CD14-positive monocyte (primary cell): Measurements from ENCODE around the gene MICALL1. TPM values are rescaled to one million over a fixed set of nuclear protein-coding genes. Genes with fewer than 3 reads are reported as not detected.
"Not testable (repeated sequence)": the region's sequence is repeated elsewhere in the genome, so short reads cannot be mapped to it uniquely, and the experiment has no call there.

ENCODE experiments used
- DNase-seq, 3 donors: peaks; one replicate each; pipeline ENCODE4 v3.0.0-alpha.2; 2011 to 2022
- H2AFZ ChIP-seq: 2 replicates; pipeline ENCODE4 v1.6.0; 2012; ENCODE audit warnings: mild to moderate bottlenecking, low read depth, low read length, inconsistent platforms; ENCODE audit not compliant: insufficient read depth, poor library complexity, severe bottlenecking
- H3K27ac ChIP-seq, 2 donors: 1 replicate in 1 of 2; 2 replicates in 1 of 2; pipeline ENCODE4 v1.5.1; 2012 to 2013; ENCODE audit warnings: low read length in 2 of 2, control low read depth in 1 of 2, inconsistent platforms in 1 of 2, low read depth in 1 of 2, mild to moderate bottlenecking in 1 of 2
- H3K27me3 ChIP-seq, 2 donors: one replicate each; pipeline versions ENCODE4 v1.6.0 to v1.6.1; 2011 to 2013; ENCODE audit warnings: low read length in 2 of 2; ENCODE audit not compliant: control insufficient read depth in 2 of 2, insufficient read depth in 2 of 2
- H3K36me3 ChIP-seq, 2 donors: replicated peaks in 1 of 2; 1 replicate in 1 of 2; 2 replicates in 1 of 2; pipeline versions ENCODE4 v1.5.1 to v1.6.1; 2012 to 2013; ENCODE audit warnings: low read length in 2 of 2, control low read depth in 1 of 2, inconsistent platforms in 1 of 2, mild to moderate bottlenecking in 1 of 2; ENCODE audit not compliant: insufficient read depth in 2 of 2, control insufficient read depth in 1 of 2
- H3K4me1 ChIP-seq, 2 donors: 1 replicate in 1 of 2; 2 replicates in 1 of 2; pipeline versions ENCODE4 v1.5.1 to v1.6.1; 2012 to 2013; ENCODE audit warnings: low read length in 2 of 2, control low read depth in 1 of 2, inconsistent platforms in 1 of 2, mild to moderate bottlenecking in 1 of 2, moderate library complexity in 1 of 2; ENCODE audit not compliant: insufficient read depth in 2 of 2, control insufficient read depth in 1 of 2
- H3K4me2 ChIP-seq: replicated peaks from 2 replicates; pipeline ENCODE3; 2012; ENCODE audit warnings: low read length, moderate library complexity, mild to moderate bottlenecking; ENCODE audit not compliant: poor library complexity, severe bottlenecking; ENCODE audit errors: extremely low read depth
- H3K4me3 ChIP-seq, 3 experiments: fragments of 200-600 bp in 1 of 3; sonication (generic) in 1 of 3; replicated peaks in 1 of 3; 1 replicate in 2 of 3; 2 replicates in 1 of 3; pipeline ENCODE4 v1.5.1; 2011 to 2013; ENCODE audit warnings: low read length in 3 of 3, mild to moderate bottlenecking in 3 of 3, control low read depth in 2 of 3, low read depth in 2 of 3, inconsistent platforms in 1 of 3, moderate library complexity in 1 of 3
- H3K79me2 ChIP-seq: 2 replicates; pipeline ENCODE4 v1.6.0; 2012; ENCODE audit warnings: mild to moderate bottlenecking, control low read depth, inconsistent platforms, low read length, moderate library complexity; ENCODE audit not compliant: insufficient read depth
- H3K9ac ChIP-seq: 2 replicates; pipeline ENCODE4 v1.6.0; 2017; ENCODE audit warnings: low read length, mild to moderate bottlenecking; ENCODE audit not compliant: insufficient read depth, poor library complexity, severe bottlenecking
- H3K9me3 ChIP-seq, 2 donors: replicated peaks in 1 of 2; 1 replicate in 1 of 2; 2 replicates in 1 of 2; pipeline versions ENCODE4 v1.5.1 to v1.6.1; 2012 to 2013; ENCODE audit warnings: low read length in 2 of 2, control low read depth in 1 of 2; ENCODE audit not compliant: control insufficient read depth in 1 of 2, insufficient read depth in 1 of 2
- H4K20me1 ChIP-seq: 2 replicates; pipeline ENCODE4 v1.6.0; 2012; ENCODE audit warnings: mild to moderate bottlenecking, low read length, control low read depth, moderate library complexity; ENCODE audit not compliant: insufficient read depth
- H3K27ac Mint-ChIP-seq, 7 donors: one replicate each; pipeline ENCODE4 v1.8.0; 2020; ENCODE audit warnings: mild to moderate bottlenecking in 7 of 7, mixed read lengths in 7 of 7, moderate library complexity in 6 of 7, inconsistent platforms in 2 of 7
- H3K27me3 Mint-ChIP-seq, 3 donors: one replicate each; pipeline ENCODE4 v1.8.0; 2021 to 2022; ENCODE audit warnings: low read depth in 3 of 3, mild to moderate bottlenecking in 3 of 3, mixed read lengths in 3 of 3, moderate library complexity in 3 of 3, inconsistent platforms in 1 of 3
- H3K36me3 Mint-ChIP-seq, 2 donors: one replicate each; pipeline ENCODE4 v1.8.0; 2020; ENCODE audit warnings: mixed read lengths in 2 of 2, inconsistent platforms in 1 of 2, mild to moderate bottlenecking in 1 of 2
- H3K4me1 Mint-ChIP-seq: one replicate; pipeline ENCODE4 v1.8.0; 2020; ENCODE audit warnings: mild to moderate bottlenecking, mixed read lengths
- H3K4me3 Mint-ChIP-seq, 2 donors: one replicate each; pipeline ENCODE4 v1.8.0; 2020; ENCODE audit warnings: mild to moderate bottlenecking in 2 of 2, mixed read lengths in 2 of 2, moderate library complexity in 1 of 2
- H3K9me3 Mint-ChIP-seq, 7 donors: one replicate each; pipeline ENCODE4 v1.8.0; 2020 to 2022; ENCODE audit warnings: mixed read lengths in 7 of 7, mild to moderate bottlenecking in 6 of 7, moderate library complexity in 6 of 7, inconsistent platforms in 2 of 7
- WGBS: methylation state at CpG from one replicate; pipeline ENCODE4 v1.1.5; 2013; ENCODE audit warnings: missing lambda C conversion rate; ENCODE audit not compliant: insufficient coverage; 5-methylcytosine and 5-hydroxymethylcytosine counted together
- intact Hi-C, 2 donors: fragments of 100-400 bp; cut with micrococcal nuclease; formaldehyde crosslinking; loops; one replicate each; pipeline versions ENCODE4 v1.15.0 to v1.15.1; 2023
- polyA plus RNA-seq, 3 donors: library from polyadenylated mRNA; depleted of rRNA in 1 of 3; unstranded in 2 of 3; stranded (reverse) in 1 of 3; fragments of 300-500 nt in 2 of 3; fragments of >200 nt in 1 of 3; fragmentation: Illumina TruSeq in 2 of 3; gene quantifications; 1 replicate in 2 of 3; 2 replicates in 1 of 3; pipeline ENCODE4 v1.2.3, GENCODE V29; 2012 to 2021
- TF ChIP-seq, protein P1 (sequence below): fragments of 200-600 bp; IDR thresholded peaks from one replicate; pipeline ENCODE4 v1.8.0; 2022; ENCODE audit warnings: antibody characterized with exemption, mild to moderate bottlenecking

Gene MICALL1
- polyA plus RNA-seq, 3 donors: 0.51 to 7.0 (median 1.3) TPM

DNA sequence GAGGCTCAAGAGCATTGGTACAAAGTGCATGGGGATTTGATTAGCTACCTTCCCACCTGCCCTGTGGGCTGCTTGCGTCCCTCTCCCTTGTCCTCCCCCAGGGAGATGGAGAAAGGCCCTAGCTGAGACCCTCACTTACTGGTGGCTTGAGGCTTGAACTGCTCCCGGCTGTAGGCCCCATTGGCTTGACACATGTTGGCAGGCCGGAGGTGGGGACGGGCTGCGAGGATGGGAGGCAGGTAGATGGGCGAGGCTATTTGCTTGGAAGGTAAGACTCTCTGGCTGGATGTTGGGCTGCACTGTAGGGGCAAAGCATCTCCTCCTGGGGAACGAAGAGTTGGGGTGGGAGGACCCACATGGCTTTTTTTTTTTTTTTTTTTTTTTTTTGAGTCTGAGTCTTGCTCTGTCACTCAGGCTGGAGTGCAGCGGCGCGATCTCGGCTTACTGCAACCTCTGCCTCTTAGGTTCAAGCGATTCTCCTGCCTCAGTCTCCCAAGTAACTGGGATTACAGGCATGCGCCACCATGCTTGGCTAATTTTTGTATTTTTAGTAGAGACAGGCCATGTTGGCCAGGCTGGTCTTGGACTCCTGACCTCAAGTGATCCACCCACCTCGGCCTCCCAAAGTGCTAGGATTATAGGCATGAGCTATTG is 41.2 kb downstream of the MICALL1 start:
- WGBS: 100% methylated on average over 5 of the region's 14 CpGs

DNA sequence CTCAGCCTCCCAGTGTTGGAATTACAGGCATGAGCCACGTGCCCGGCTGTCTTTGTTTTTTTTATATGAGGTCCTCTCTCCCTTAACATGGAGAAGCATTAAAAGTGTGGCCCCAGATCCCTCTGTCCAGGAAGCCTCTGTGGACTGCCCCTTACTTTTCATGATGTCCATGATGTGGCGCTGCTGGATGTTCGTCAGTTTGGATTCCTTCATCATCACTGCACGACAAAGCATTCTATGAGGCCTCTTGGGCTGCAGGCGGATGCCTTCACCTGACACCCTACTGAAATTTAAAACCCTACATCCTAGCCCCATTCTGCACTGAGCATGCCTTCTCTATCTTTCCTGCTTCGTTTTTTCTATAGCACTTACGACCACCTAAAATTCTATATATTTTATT is 45.2 kb downstream of the MICALL1 start:
- TF ChIP-seq, protein P1, sequence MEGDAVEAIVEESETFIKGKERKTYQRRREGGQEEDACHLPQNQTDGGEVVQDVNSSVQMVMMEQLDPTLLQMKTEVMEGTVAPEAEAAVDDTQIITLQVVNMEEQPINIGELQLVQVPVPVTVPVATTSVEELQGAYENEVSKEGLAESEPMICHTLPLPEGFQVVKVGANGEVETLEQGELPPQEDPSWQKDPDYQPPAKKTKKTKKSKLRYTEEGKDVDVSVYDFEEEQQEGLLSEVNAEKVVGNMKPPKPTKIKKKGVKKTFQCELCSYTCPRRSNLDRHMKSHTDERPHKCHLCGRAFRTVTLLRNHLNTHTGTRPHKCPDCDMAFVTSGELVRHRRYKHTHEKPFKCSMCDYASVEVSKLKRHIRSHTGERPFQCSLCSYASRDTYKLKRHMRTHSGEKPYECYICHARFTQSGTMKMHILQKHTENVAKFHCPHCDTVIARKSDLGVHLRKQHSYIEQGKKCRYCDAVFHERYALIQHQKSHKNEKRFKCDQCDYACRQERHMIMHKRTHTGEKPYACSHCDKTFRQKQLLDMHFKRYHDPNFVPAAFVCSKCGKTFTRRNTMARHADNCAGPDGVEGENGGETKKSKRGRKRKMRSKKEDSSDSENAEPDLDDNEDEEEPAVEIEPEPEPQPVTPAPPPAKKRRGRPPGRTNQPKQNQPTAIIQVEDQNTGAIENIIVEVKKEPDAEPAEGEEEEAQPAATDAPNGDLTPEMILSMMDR: no peak
- H3K4me2 ChIP-seq: no peak overlapping the region
- Mint-ChIP-seq H3K9me3 (peaks cover 0 to 2% (median 0%) of the 10 kb centered on the region in 7 donors), H3K4me1 (peaks cover 26% of the 10 kb centered on the region), H3K27ac (no peak overlapping the region), H3K27me3 (peaks cover 21 to 24% (median 21%) of the 10 kb centered on the region in 3 donors), H3K4me3 (peak overlapping the region in 1 of 2 donors; percentile 3), H3K36me3 (peaks cover 2% of the 10 kb centered on the region in 2 donors)
- peaks cover 22 to 23% of the 10 kb centered on the region in 2 donors for H3K4me1 ChIP-seq
- H3K27ac ChIP-seq: no peak overlapping the region
- H3K9ac ChIP-seq: no peak overlapping the region
- 100% methylated on average over 1 of the region's 8 CpGs for WGBS
- no peak overlapping the region for H3K4me3 ChIP-seq
- intact Hi-C loops: loop anchor here (5.0 to 10.0 kb wide), 2 partner anchors 44 to 373 kb away; partner anchors contain the start of gene MICALL1 (in 1 of the 2)
- H3K27me3 ChIP-seq: peaks cover 9 to 14% of the 10 kb centered on the region in 2 donors
- no peaks in the 10 kb centered on the region for H3K9me3 ChIP-seq
- H4K20me1 ChIP-seq: no peaks in the 10 kb centered on the region
- H3K36me3 ChIP-seq: no peaks in the 10 kb centered on the region
- H2AFZ ChIP-seq: no peak overlapping the region
- peaks cover 16% of the 10 kb centered on the region for H3K79me2 ChIP-seq
- no peak for DNase-seq

More for the DNA sequence above, 41.2 kb downstream of the MICALL1 start:
- H3K27ac ChIP-seq, H3K4me1 ChIP-seq, intact Hi-C loops, H3K9ac ChIP-seq, H3K4me1 Mint-ChIP-seq, H4K20me1 ChIP-seq, DNase-seq, H3K36me3 Mint-ChIP-seq, H3K27ac Mint-ChIP-seq, H3K4me3 Mint-ChIP-seq, H3K4me2 ChIP-seq, H3K79me2 ChIP-seq, H3K9me3 Mint-ChIP-seq, H3K36me3 ChIP-seq, H3K4me3 ChIP-seq, H3K27me3 ChIP-seq, H2AFZ ChIP-seq, H3K9me3 ChIP-seq: not testable (repeated sequence)
- H3K27me3 Mint-ChIP-seq: peaks cover 10 to 13% (median 11%) of the 10 kb centered on the region in 3 donors

DNA sequence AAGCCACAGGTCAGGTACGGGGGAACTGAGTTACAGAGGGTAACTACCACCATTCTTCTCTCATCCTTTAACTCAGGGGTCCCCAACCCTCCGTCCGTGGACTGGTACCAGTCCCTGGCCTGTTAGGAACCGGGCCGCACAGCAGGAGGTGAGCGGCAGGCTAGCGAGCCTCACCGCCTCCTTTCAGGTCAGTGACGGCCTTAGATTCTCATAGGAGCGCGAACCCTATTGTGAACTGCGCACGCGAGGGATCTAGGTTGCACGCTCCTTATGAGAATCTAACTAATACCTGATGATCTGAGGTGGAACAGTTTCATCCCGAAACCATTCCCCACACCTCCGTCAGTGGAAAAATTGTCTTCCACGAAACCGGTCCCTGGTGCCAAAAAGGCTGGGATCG is 46.5 kb downstream of the MICALL1 start:
- Mint-ChIP-seq H3K4me1 (peaks cover 26% of the 10 kb centered on the region), H3K36me3 (peaks cover 14 to 15% of the 10 kb centered on the region in 2 donors), H3K27me3 (peaks cover 18 to 24% (median 21%) of the 10 kb centered on the region in 3 donors), H3K27ac (peak overlapping the region in 1 of 7 donors; percentile 99), H3K4me3 (peak overlapping the region; percentile 94 to 100)
- H3K4me2 ChIP-seq: peak overlapping the region; percentile 91
- WGBS: 7% methylated on average over 13 of the region's 20 CpGs
- H3K27ac ChIP-seq, DNase-seq, H3K9me3 Mint-ChIP-seq, H3K9ac ChIP-seq, H4K20me1 ChIP-seq, H3K9me3 ChIP-seq: not testable (repeated sequence)
- peaks cover 12 to 13% of the 10 kb centered on the region in 2 donors for H3K36me3 ChIP-seq
- H3K79me2 ChIP-seq: peaks cover 16% of the 10 kb centered on the region
- peaks cover 9 to 14% of the 10 kb centered on the region in 2 donors for H3K27me3 ChIP-seq
- intact Hi-C loops: loop anchor here (5.0 to 10.0 kb wide), 2 partner anchors 45 to 372 kb away; partner anchors contain the start of gene MICALL1 (in 1 of the 2)
- peak overlapping the region; percentile 97 for H2AFZ ChIP-seq
- H3K4me3 ChIP-seq: peak overlapping the region in 2 of 3 experiments; percentile 95 to 100
- peaks cover 22 to 23% of the 10 kb centered on the region in 2 donors for H3K4me1 ChIP-seq
